Mesodermal cell (in vitro differentiated cells): Measurements from ENCODE around the gene MINDY4B.

ENCODE experiments used
- H3K27ac ChIP-seq: 2 replicates; pipeline ENCODE4 v1.7.0; 2013; ENCODE audit warnings: mild to moderate bottlenecking, low read depth, low read length, moderate library complexity; ENCODE audit not compliant: severe bottlenecking
- H3K36me3 ChIP-seq: 2 replicates; pipeline ENCODE4 v1.7.1; 2013; ENCODE audit warnings: mild to moderate bottlenecking, low read length, moderate library complexity; ENCODE audit not compliant: control insufficient read depth, insufficient read depth
- H3K4me1 ChIP-seq: one replicate; pipeline ENCODE4 v1.7.1; 2013; ENCODE audit warnings: mild to moderate bottlenecking, low read length; ENCODE audit not compliant: insufficient read depth, control insufficient read depth, poor library complexity, severe bottlenecking
- H3K4me3 ChIP-seq: 2 replicates; pipeline ENCODE4 v1.7.0; 2013; ENCODE audit warnings: low read length, control low read depth, mild to moderate bottlenecking; ENCODE audit not compliant: insufficient read depth, poor library complexity, severe bottlenecking; ENCODE audit errors: extremely low read depth
- H3K9me3 ChIP-seq: 2 replicates; pipeline ENCODE4 v1.7.1; 2013; ENCODE audit warnings: mild to moderate bottlenecking, low read length, moderate library complexity; ENCODE audit not compliant: control insufficient read depth
- WGBS, 2 experiments: methylation state at CpG; one replicate each; pipeline ENCODE4 v1.1.5; 2013; ENCODE audit warnings: missing lambda C conversion rate in 2 of 2; ENCODE audit not compliant: insufficient coverage in 2 of 2; 5-methylcytosine and 5-hydroxymethylcytosine counted together

The MINDY4B gene

DNA sequence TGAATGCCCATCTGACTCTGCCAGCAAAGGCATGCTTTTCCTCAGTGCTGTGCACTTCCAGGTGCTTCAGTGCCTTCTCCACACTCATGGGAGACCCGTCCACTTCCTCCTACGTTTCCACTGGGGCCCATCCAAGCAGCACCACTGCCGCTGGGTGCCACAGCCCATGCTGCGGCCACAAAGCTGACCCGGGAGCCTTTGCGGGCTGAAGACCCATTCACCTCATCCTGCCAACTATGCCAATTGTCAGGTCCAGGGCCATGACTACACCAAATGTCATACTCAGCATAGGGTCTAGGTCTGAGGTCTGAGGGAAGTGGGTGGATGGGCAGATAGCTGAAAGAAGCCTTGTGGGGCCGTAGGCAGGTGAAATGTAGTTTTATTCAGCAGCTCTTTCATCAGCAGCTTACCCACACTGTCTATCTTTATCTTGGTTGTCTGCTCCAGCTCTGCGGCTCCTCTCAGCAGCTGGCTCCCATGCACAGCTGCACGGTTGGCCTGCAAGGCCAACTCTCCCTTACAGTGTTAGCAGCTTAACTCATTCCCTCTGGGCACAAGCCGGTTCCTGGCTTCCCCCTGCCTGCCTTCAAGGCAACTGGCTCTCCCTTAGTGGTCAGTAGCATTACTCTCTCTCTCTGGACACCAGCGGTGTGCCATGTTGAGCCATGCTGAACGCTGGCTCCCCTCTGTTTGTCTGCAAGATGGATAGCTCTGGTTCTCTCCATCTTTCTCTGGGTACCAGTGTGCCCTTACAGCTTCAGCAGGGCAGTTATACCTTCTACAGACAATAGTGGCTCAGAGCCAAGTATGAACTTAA is 78.6 kb downstream of the MINDY4B start:
- no peaks in the 10 kb centered on the region for H3K4me1 ChIP-seq
- no peak overlapping the region for H3K27ac ChIP-seq
- H3K36me3 ChIP-seq, result no peaks in the 10 kb centered on the region
- H3K9me3 ChIP-seq, result no peaks in the 10 kb centered on the region
- WGBS, 2 experiments, result 91 to 92% methylated on average over 8 to 10 of the region's 12 CpGs
- H3K4me3 ChIP-seq, result no peak overlapping the region

DNA sequence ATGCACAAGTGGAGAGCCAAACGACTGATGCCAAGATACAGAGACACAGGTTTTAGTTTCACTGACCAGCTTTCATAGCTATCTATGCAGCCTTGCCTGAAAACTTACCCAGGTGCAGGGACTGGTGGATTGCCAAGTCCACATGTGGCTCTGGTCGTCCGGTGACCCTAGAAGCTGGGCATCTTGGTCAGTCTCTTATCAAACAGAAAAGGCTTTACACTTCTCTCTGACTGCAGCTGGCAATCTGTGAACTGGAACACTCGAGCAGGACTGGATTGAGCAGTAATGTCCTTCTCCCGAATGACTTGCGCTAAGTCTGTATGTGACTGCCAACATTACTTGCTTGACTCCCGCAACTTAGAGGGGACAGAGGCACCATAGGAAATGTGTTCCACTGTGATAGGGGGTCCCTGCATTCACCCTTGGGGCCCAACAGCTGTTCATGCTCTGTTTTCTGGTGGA is 79.3 kb downstream of the MINDY4B start:
- Histone ChIP-seq H3K4me1 (no peaks in the 10 kb centered on the region), H3K9me3 (no peaks in the 10 kb centered on the region), H3K4me3 (no peak overlapping the region), H3K36me3 (no peaks in the 10 kb centered on the region), H3K27ac (no peak overlapping the region)
- WGBS, 2 experiments, result 81 to 90% methylated on average over 7 of the region's 7 CpGs

DNA sequence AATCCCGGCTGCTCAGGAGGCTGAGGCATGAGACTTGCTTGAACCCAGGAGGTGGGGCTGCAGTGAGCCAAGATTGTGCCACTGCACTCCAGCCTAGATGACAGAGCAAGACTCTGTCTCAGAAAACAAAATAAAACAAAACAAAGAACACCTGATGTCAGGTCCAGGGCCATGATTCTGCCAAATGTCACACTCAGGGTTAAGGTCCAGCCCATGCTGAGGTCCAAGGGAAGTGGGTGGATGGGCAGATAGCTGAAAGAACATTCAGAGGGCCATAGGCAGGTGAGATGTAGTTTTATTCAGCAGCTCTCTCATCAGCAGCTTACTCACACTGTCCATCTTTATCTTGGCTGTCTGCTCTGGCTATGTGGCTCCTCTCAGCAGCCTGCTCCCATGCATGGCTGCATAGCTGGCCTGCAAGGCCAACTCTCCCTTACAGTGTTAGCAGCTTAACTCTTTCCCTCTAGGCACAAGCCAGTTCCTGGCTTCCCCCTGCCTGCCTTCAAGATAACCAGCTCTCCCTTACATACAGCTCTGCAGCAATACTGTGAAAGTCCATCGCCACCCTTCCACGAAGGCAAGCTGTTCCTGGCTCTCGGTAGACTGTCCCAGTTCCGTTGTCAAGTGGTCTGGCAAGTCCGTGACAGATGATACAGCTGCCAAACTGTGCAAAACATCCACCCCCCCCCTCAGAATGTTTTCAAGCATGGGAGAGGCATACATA is 79.9 kb downstream of the MINDY4B start:
- Histone ChIP-seq H3K36me3 (no peaks in the 10 kb centered on the region), H3K9me3 (no peaks in the 10 kb centered on the region), H3K27ac (no peak overlapping the region), H3K4me1 (no peaks in the 10 kb centered on the region), H3K4me3 (no peak overlapping the region)
- 92 to 95% methylated on average over 6 of the region's 6 CpGs for WGBS, 2 experiments

DNA sequence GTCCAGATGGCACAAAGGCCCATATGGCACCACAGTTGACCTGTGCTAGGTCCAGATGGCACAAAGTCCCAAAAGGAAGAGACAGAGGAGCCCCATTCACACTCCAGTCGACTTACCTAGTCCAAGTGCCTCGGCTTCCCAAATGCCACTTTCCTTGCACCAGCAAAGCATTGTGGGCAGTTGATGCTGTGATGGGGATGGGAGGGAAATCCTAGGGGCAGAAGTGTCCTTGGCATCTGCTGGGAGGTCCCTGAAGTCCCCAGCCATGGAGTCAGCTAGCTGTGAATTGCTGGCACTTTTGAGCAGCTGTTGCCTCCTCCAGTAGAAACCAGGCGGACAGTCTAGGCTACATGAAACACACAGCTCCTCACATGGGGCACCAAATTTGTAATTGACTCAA is 82.0 kb downstream of the MINDY4B start:
- Histone ChIP-seq H3K9me3 (no peaks in the 10 kb centered on the region), H3K4me3 (no peak overlapping the region), H3K27ac (no peak overlapping the region), H3K36me3 (no peaks in the 10 kb centered on the region), H3K4me1 (no peaks in the 10 kb centered on the region)
- WGBS, 2 experiments, result 83 to 90% methylated on average over 1 to 2 of the region's 3 CpGs

DNA sequence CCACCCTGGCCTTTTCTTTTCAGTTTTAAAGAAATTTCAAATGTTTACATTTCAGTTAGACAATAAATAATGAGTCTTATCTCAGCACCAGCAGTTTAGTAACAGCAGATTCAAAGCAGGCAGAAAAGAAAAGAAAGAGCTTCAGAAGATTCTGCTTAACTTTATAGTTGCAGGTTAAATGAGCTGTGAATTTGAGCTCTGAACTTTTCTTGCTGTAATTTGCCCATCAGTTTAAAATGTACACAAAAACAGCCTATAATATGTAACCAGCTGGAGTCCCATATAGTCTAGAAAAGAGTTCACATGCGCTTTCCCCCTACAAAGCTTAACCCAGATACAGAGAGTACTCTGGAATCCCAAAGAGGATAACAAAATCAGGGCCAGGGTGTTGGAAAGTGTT is 82.6 kb downstream of the MINDY4B start:
- no peaks in the 10 kb centered on the region for H3K36me3 ChIP-seq
- H3K4me3 ChIP-seq, result no peak overlapping the region
- H3K9me3 ChIP-seq, result no peaks in the 10 kb centered on the region
- H3K4me1 ChIP-seq, result no peaks in the 10 kb centered on the region
- WGBS, 2 experiments, result no CpG with 5 or more reads among the region's 1 CpG
- no peak overlapping the region for H3K27ac ChIP-seq
